Stomach smooth muscle (tissue), 2 donors: ENCODE data around the gene MISP3.
"Not testable (repeated sequence)": the region's sequence is repeated elsewhere in the genome, so short reads cannot be mapped to it uniquely, and the experiment has no call there.

Experiments used
- H3K27ac ChIP-seq: one replicate; pipeline ENCODE4 v1.7.0; 2013; ENCODE audit warnings: mild to moderate bottlenecking, low read length, inconsistent platforms
- H3K27me3 ChIP-seq, 2 donors: one replicate each; pipeline ENCODE4 v1.7.0; 2013; ENCODE audit warnings: low read length in 2 of 2; ENCODE audit not compliant: insufficient read depth in 2 of 2, control insufficient read depth in 1 of 2
- H3K36me3 ChIP-seq, 2 donors: one replicate each; pipeline ENCODE4 v1.7.0; 2013; ENCODE audit warnings: low read length in 2 of 2; ENCODE audit not compliant: control insufficient read depth in 2 of 2, insufficient read depth in 2 of 2
- H3K4me1 ChIP-seq: one replicate; pipeline ENCODE4 v1.7.0; 2013; ENCODE audit warnings: low read length; ENCODE audit not compliant: control insufficient read depth, insufficient read depth
- H3K4me3 ChIP-seq, 2 donors: one replicate each; pipeline ENCODE4 v1.7.0; 2013; ENCODE audit warnings: low read length in 2 of 2
- H3K9ac ChIP-seq, 2 donors: one replicate each; pipeline ENCODE4 v1.7.0; 2013; ENCODE audit warnings: low read length in 2 of 2, mild to moderate bottlenecking in 1 of 2
- H3K9me3 ChIP-seq, 2 donors: one replicate each; pipeline ENCODE4 v1.7.0; 2013; ENCODE audit warnings: low read length in 2 of 2; ENCODE audit not compliant: control insufficient read depth in 2 of 2
- donor health status: healthy.
- donor health status: Pancreatic carcinoma.

MISP3 gene

DNA sequence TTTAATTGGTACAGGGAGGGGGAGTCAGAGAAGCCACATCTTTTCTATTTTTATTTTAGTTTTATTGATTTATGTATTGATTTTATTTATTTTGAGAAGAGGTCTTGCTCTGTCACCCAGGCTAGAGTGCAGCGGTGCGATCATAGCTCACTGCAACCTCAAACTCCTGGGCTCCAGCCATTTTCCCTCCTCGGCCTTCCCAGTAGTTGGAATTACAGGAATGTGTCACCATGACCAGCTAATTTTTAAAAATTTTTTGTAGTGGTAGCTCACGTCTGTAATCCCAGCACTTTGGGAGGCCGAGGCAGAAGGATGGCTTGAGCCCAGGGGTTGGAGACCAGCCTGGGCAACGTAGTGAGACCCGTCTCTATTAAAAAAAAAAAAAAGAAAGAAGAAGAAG lies 36.9 kb upstream of the MISP3 start:
- no peak overlapping the region for H3K9ac ChIP-seq
- H3K9me3 ChIP-seq, result no peaks in the 10 kb centered on the region
- H3K4me1 ChIP-seq, result peaks cover 10% of the 10 kb centered on the region
- peaks cover 8% of the 10 kb centered on the region in 2 donors for H3K27me3 ChIP-seq
- no peaks in the 10 kb centered on the region for H3K36me3 ChIP-seq
- no peak overlapping the region for H3K27ac ChIP-seq
- no peak overlapping the region for H3K4me3 ChIP-seq

DNA sequence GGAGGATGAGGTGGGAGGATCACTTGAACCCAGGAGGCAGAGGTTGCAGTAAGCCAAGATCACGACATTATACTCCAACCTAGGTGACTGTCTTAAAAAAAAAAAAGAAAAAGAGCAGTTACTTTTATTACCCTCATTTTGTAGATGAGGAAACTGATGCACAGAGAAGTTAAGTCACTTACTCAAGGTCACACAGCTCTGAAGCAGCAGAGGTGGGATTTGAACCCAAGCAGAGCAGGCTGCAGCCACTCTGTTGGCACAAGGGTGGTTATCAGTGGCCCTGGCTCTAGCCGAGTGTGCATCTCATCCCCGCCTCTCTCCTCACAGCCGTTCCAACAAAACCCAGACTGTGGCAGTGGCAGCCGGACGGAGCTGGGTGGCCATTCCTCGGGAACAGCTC lies 33.4 kb upstream of the MISP3 start:
- H3K9me3 ChIP-seq, result no peaks in the 10 kb centered on the region
- no peaks in the 10 kb centered on the region for H3K27me3 ChIP-seq
- no peak overlapping the region for H3K9ac ChIP-seq
- H3K36me3 ChIP-seq, result no peaks in the 10 kb centered on the region
- H3K4me1 ChIP-seq, result no peaks in the 10 kb centered on the region
- H3K27ac ChIP-seq, result no peak overlapping the region
- H3K4me3 ChIP-seq, result no peak overlapping the region

DNA sequence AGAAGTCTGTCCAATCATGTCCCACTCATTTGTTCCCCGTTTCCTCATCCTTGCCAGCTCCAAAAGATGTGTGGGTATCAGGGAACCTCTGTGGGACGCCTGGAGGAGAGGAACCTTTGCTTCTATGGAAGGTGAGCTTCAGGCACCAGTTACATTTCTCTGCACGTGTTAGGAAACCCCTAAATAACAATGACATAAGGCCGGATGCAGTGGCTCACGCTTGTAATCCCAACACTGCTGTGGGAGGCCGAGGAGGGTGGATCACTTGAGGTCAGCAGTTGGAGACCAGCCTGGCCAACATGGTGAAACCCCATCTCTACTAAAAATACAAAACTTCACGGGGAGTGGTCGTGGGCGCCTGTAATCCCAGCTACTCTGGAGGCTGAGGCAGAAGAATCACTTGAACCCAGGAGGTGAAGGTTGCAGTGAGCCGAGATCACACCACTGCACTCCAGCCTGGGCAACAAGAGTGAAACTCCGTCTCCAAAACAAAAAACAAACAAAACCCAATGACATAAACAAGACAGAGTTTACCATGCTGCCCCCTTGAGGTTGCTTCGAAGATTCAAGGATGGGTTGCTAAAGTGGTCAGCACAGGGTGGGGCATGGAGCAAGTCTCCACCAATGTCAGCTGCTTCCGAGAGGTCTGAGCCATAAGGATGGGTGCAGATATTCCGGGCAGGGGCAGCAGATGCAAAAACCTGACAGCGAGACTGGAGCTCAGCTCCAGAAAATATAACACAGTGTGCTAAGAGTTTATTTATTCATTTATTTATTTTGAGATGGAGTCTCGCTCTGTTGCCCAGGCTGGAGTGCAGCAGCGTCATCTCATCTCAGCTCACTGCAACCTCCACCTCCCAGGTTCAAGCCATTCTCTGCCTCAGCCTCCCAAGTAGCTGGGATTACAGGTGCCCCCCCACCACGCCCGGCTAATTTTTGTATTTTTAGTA lies 29.7 kb upstream of the MISP3 start:
- not testable (repeated sequence) for H3K4me1 ChIP-seq, H3K27ac ChIP-seq, H3K27me3 ChIP-seq, H3K9ac ChIP-seq, H3K36me3 ChIP-seq, H3K4me3 ChIP-seq, H3K9me3 ChIP-seq

DNA sequence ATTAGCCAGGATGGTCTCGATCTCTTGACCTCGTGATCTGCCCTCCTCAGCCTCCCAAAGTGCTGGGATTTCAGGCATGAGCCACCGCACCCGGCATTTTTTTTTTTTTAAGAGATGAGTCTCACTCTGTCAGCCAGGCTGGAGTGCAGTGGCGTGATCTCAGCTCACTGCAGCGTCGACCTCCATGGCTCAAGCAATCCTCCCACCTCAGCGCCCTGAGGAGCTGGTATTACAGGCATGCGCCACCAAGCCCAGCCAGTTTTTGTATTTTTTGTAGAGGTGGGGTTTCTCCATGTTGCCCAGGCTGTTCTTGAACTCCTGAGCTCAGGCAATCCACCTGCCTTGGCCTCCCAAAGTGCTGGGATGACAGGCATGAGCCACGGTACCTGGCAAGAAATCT lies 24.7 kb upstream of the MISP3 start:
- not testable (repeated sequence) for H3K27me3 ChIP-seq, H3K4me1 ChIP-seq, H3K27ac ChIP-seq, H3K36me3 ChIP-seq, H3K4me3 ChIP-seq, H3K9ac ChIP-seq, H3K9me3 ChIP-seq

DNA sequence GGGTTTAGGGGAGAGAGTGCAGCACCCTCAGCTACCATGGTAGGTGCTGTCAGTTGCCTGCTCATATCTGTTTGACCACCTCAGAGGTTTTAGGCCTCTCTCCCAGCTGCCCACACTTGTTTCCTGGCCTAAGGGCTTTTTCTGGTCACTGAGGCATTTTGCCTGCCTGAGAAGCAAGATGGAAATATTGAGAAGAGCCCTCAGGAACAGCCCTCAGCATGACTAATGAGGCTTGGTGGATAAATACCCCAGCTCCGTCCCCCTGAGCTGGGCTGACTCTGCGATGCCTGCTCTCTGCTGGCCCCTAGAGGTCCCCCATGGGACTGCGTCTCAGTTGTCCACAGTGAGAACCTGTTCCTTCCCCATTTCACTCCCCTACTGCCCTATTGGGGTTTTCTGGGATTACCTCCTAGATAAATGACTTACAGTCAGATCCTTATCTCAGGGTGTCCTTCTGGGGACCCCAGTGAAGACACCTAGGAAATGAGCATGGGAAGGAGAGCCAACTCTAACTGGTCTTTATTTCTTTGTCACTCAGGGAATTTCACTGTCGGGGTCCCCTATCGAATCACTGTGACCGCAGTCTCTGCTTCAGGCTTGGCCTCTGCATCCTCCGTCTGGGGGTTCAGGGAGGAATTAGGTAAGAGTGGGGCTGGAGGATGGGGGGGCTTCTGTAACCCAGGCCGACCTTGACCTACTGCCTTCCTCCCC lies 24.0 kb upstream of the MISP3 start:
- Histone ChIP-seq H3K4me1 (no peaks in the 10 kb centered on the region), H3K27ac (no peak overlapping the region), H3K36me3 (no peaks in the 10 kb centered on the region), H3K27me3 (no peaks in the 10 kb centered on the region), H3K9me3 (peaks cover 0 to 10% of the 10 kb centered on the region in 2 donors), H3K9ac (no peak overlapping the region), H3K4me3 (no peak overlapping the region)

DNA sequence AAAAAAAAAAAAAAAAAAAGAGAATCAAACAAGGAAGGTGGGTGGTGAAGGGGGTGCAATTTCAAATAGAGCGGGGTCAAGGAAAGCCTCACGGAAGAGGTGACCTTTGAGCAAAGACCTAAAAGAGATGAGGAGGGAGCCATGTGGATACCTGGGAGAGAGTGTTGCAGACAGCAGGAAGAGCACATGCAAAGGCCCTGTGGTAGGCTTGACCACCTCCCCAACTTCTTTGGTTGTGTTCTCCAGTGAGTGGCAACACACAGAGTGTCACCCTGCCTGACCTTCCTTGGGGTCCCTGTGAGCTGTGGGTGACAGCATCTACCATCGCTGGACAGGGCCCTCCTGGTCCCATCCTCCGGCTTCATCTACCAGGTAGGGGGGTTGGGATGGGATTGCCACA lies 22.1 kb upstream of the MISP3 start:
- Histone ChIP-seq H3K9me3 (peaks cover 0 to 10% of the 10 kb centered on the region in 2 donors), H3K36me3 (no peaks in the 10 kb centered on the region), H3K9ac (no peak overlapping the region), H3K4me3 (no peak overlapping the region), H3K4me1 (no peaks in the 10 kb centered on the region), H3K27me3 (no peaks in the 10 kb centered on the region), H3K27ac (no peak overlapping the region)

DNA sequence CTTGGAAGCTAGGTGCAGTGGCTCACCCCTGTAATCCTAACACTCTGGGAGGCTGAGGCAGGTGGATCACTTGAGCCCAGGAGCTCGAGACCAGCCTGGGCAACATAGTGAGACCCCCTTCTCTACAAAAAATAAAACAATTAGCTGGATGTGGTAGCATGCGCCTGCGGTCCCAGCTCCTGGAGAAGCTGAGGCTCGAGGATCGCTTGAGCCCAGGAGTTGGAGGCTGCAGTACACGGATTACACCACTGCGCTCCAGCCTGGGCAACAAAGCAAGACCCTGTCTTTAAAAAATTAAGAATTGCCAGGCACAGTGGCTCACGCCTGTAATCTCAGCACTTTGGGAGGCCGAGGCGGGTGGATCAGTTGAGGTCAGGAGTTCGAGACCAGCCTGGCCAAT lies 21.6 kb upstream of the MISP3 start:
- H3K9ac ChIP-seq, H3K27me3 ChIP-seq, H3K4me1 ChIP-seq, H3K9me3 ChIP-seq, H3K27ac ChIP-seq, H3K4me3 ChIP-seq, H3K36me3 ChIP-seq: not testable (repeated sequence)

DNA sequence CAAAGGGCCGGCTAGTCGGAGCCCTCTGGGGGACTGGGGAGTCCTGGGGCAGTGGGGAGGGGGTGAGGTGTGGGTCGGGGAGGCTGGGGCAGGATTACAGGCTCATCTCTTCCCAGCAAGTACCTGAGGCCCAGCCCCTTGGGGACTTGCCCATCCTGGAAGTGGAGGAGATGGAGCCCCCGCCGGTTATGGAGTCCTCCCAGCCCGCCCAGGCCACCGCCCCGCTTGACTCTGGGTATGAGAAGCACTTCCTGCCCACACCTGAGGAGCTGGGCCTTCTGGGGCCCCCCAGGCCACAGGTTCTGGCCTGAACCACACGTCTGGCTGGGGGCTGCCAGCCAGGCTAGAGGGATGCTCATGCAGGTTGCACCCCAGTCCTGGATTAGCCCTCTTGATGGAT lies 20.6 kb upstream of the MISP3 start:
- H3K36me3 ChIP-seq, result no peaks in the 10 kb centered on the region
- H3K4me1 ChIP-seq, result no peaks in the 10 kb centered on the region
- no peak overlapping the region for H3K4me3 ChIP-seq
- H3K9me3 ChIP-seq, result peaks cover 0 to 10% of the 10 kb centered on the region in 2 donors
- no peaks in the 10 kb centered on the region for H3K27me3 ChIP-seq
- H3K27ac ChIP-seq, result no peak overlapping the region
- no peak overlapping the region for H3K9ac ChIP-seq

DNA sequence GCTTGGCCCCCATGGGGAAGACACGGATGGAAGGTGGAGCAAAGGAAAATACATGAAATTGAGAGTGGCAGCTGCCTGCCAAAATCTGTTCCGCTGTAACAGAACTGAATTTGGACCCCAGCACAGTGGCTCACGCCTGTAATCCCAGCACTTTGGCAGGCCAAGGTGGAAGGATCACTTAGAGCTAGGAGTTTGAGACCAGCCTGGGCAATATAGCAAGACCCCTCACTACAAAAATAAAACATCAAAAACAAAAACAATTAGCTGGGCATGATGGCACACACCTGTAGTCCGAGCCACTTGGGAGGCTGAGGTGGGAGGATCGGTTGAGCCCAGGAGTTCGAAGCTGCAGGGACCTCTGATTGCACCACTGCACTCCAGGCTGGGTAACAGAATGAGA lies 20.1 kb upstream of the MISP3 start:
- no peaks in the 10 kb centered on the region for H3K36me3 ChIP-seq
- no peaks in the 10 kb centered on the region for H3K27me3 ChIP-seq
- H3K9ac ChIP-seq, result no peak overlapping the region
- peaks cover 0 to 10% of the 10 kb centered on the region in 2 donors for H3K9me3 ChIP-seq
- H3K4me3 ChIP-seq, result no peak overlapping the region
- no peaks in the 10 kb centered on the region for H3K4me1 ChIP-seq
- no peak overlapping the region for H3K27ac ChIP-seq

DNA sequence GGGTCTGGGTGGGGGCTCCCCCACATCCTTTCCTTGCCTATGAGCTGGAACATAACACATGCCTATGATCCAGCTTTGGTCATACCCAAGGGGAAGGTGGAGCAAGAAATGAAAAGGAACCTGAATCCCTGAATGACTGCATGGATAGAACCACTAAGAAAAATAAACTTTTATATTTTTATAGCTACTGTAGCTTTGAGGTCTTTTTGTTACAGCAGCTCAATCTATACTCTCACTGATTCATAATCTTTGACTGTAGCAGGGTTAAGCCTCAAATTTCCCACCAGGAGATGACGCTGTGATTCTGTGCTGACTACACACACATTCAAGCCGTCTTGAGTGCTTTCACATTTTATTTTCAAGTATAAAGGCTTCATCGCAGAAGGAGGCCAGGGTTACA lies 19.6 kb upstream of the MISP3 start:
- H3K27me3 ChIP-seq, result peaks cover under 1 to 4% of the 10 kb centered on the region in 2 donors

DNA sequence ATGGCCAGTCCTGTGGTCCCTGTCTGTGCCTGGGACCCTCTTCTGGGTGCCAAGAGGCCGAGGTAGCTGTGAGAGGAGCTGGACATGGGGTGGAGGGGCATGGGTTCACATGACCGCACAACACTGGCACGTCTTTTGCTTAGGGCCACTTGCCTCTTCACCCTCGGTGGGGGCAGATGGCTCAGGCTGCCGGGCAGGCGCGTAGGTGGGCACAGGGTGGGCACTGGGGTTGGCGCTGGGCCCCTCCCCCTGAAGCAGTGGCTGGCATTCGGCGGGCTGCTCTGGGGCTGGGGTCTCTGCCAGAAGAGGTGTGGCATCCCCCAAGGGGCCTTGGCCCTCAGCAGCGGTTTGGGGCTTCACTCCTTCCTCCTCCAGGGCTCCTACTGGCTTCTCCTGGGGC lies 19.1 kb upstream of the MISP3 start:
- Histone ChIP-seq H3K36me3 (no peaks in the 10 kb centered on the region), H3K9ac (no peak overlapping the region), H3K9me3 (peaks cover 0 to 9% of the 10 kb centered on the region in 2 donors), H3K27me3 (peaks cover 5 to 9% of the 10 kb centered on the region in 2 donors), H3K4me3 (no peak overlapping the region), H3K27ac (no peak overlapping the region), H3K4me1 (peaks cover 5% of the 10 kb centered on the region)

More for the DNA sequence above, 19.6 kb upstream of the MISP3 start:
- H3K9ac ChIP-seq, result no peak overlapping the region
- no peaks in the 10 kb centered on the region for H3K36me3 ChIP-seq
- H3K9me3 ChIP-seq, result peaks cover 0 to 10% of the 10 kb centered on the region in 2 donors
- peaks cover 4% of the 10 kb centered on the region for H3K4me1 ChIP-seq
- H3K4me3 ChIP-seq, result no peak overlapping the region
- no peak overlapping the region for H3K27ac ChIP-seq
